H9 (cell line): ENCODE data around the gene RIMS1. TPM values are rescaled to one million over a fixed set of nuclear protein-coding genes. Genes with fewer than 3 reads are reported as not detected.

Experiments
- DNase-seq: peaks from one replicate; pipeline ENCODE4 v3.0.0-alpha.2; 2017
- H2AFZ ChIP-seq: one replicate; pipeline ENCODE4 v1.6.1; 2013; ENCODE audit warnings: mild to moderate bottlenecking, low read length, control low read depth, moderate library complexity
- H2AK5ac ChIP-seq: 2 replicates; pipeline ENCODE4 v1.6.1; 2013; ENCODE audit warnings: low read length, control low read depth, mixed read lengths; ENCODE audit not compliant: insufficient read length
- H2BK120ac ChIP-seq: one replicate; pipeline ENCODE4 v1.6.1; 2013; ENCODE audit warnings: low read depth, mild to moderate bottlenecking, low read length, control low read depth, inconsistent platforms; ENCODE audit not compliant: poor library complexity, severe bottlenecking
- H2BK12ac ChIP-seq: 2 replicates; pipeline ENCODE4 v1.6.1; 2013; ENCODE audit warnings: low read length, control low read depth, mixed read lengths, low read depth; ENCODE audit not compliant: insufficient read length
- H2BK15ac ChIP-seq: 2 replicates; pipeline ENCODE4 v1.6.1; 2013; ENCODE audit warnings: low read depth, low read length, control low read depth
- H2BK20ac ChIP-seq: one replicate; pipeline ENCODE4 v1.6.1; 2013; ENCODE audit warnings: low read depth, mild to moderate bottlenecking, low read length, control low read depth, inconsistent platforms; ENCODE audit not compliant: poor library complexity, severe bottlenecking
- H2BK5ac ChIP-seq: 2 replicates; pipeline ENCODE4 v1.6.1; 2013; ENCODE audit warnings: low read length, control low read depth, mixed read lengths; ENCODE audit not compliant: insufficient read length
- H3K14ac ChIP-seq: 2 replicates; pipeline ENCODE4 v1.6.1; 2013; ENCODE audit warnings: low read length, control low read depth; ENCODE audit not compliant: insufficient read depth
- H3K18ac ChIP-seq: 2 replicates; pipeline ENCODE4 v1.6.1; 2013; ENCODE audit warnings: low read depth, mild to moderate bottlenecking, mixed read lengths, low read length, control low read depth; ENCODE audit not compliant: insufficient read length
- H3K23ac ChIP-seq: 2 replicates; pipeline ENCODE4 v1.6.1; 2013; ENCODE audit warnings: low read length, control low read depth, mixed read lengths, low read depth; ENCODE audit not compliant: insufficient read length
- H3K23me2 ChIP-seq: 2 replicates; pipeline ENCODE4 v1.6.1; 2013; ENCODE audit warnings: low read depth, mild to moderate bottlenecking, mixed read lengths, low read length, control low read depth; ENCODE audit not compliant: insufficient read length, poor library complexity, severe bottlenecking
- H3K27ac ChIP-seq: 2 replicates; pipeline ENCODE4 v1.5.1; 2013; ENCODE audit warnings: low read length, control low read depth, mixed read lengths, low read depth; ENCODE audit not compliant: insufficient read length
- H3K27me3 ChIP-seq: 2 replicates; pipeline ENCODE4 v1.6.1; 2013; ENCODE audit warnings: low read length, control low read depth, inconsistent platforms; ENCODE audit not compliant: insufficient read depth
- H3K4ac ChIP-seq: 2 replicates; pipeline ENCODE4 v1.6.1; 2013; ENCODE audit warnings: low read depth, mild to moderate bottlenecking, control low read depth, inconsistent platforms, low read length, moderate library complexity
- H3K4me1 ChIP-seq: 2 replicates; pipeline ENCODE4 v1.6.1; 2013; ENCODE audit warnings: low read length, control low read depth, inconsistent platforms; ENCODE audit not compliant: insufficient read depth
- H3K4me2 ChIP-seq: 2 replicates; pipeline ENCODE4 v1.6.1; 2013; ENCODE audit warnings: low read length, control low read depth, mixed read lengths; ENCODE audit not compliant: insufficient read length, insufficient read depth
- H3K56ac ChIP-seq: 2 replicates; pipeline ENCODE4 v1.6.1; 2013; ENCODE audit warnings: low read depth, mild to moderate bottlenecking, mixed read lengths, low read length, control low read depth; ENCODE audit not compliant: insufficient read length
- H3K79me1 ChIP-seq: 2 replicates; pipeline ENCODE4 v1.6.1; 2013; ENCODE audit warnings: low read depth, mild to moderate bottlenecking, moderate library complexity, low read length, control low read depth, inconsistent platforms; ENCODE audit not compliant: insufficient read depth, poor library complexity, severe bottlenecking
- H3K79me2 ChIP-seq: 2 replicates; pipeline ENCODE4 v1.6.1; 2013; ENCODE audit warnings: low read length, control low read depth, inconsistent platforms; ENCODE audit not compliant: insufficient read depth
- H3K9ac ChIP-seq: 2 replicates; pipeline ENCODE4 v1.6.1; 2013; ENCODE audit warnings: low read length, control low read depth, mixed read lengths; ENCODE audit not compliant: insufficient read length; ENCODE audit errors: extremely low read depth
- H3K9me3 ChIP-seq: one replicate; pipeline ENCODE4 v1.6.1; 2013; ENCODE audit warnings: low read depth, low read length, inconsistent platforms; ENCODE audit not compliant: control insufficient read depth
- H3T11ph ChIP-seq: one replicate; pipeline ENCODE4 v1.6.1; 2013; ENCODE audit warnings: mild to moderate bottlenecking, low read length, control low read depth, inconsistent platforms
- H4K20me1 ChIP-seq: one replicate; pipeline ENCODE4 v1.6.1; 2013; ENCODE audit not compliant: control insufficient read depth, insufficient read length, insufficient read depth
- H4K5ac ChIP-seq: 2 replicates; pipeline ENCODE4 v1.6.1; 2013; ENCODE audit warnings: low read depth, mild to moderate bottlenecking, mixed read lengths, low read length, control low read depth; ENCODE audit not compliant: insufficient read length
- H4K8ac ChIP-seq: replicated peaks from 2 replicates; pipeline ENCODE4 v1.6.1; 2013; ENCODE audit warnings: low read length, control low read depth, mixed read lengths, low read depth; ENCODE audit not compliant: insufficient read length
- H4K91ac ChIP-seq: 2 replicates; pipeline ENCODE4 v1.6.1; 2013; ENCODE audit warnings: low read depth, mild to moderate bottlenecking, moderate library complexity, mixed read lengths, low read length, control low read depth; ENCODE audit not compliant: insufficient read length
- H3K27ac Mint-ChIP-seq, 3 experiments: 2 replicates in 2 of 3; 3 replicates in 1 of 3; pipeline ENCODE4 v1.8.0; 2020 to 2021; ENCODE audit warnings: mixed read lengths in 3 of 3, mild to moderate bottlenecking in 1 of 3, moderate library complexity in 1 of 3
- H3K27me3 Mint-ChIP-seq: 2 replicates; pipeline ENCODE4 v1.8.0; 2021; ENCODE audit warnings: low read depth, mild to moderate bottlenecking, moderate library complexity, mixed read lengths
- H3K36me3 Mint-ChIP-seq, 3 experiments: 2 replicates in 2 of 3; 3 replicates in 1 of 3; pipeline ENCODE4 v1.8.0; 2020 to 2021; ENCODE audit warnings: low read depth in 3 of 3, mixed read lengths in 3 of 3; ENCODE audit not compliant: insufficient read depth in 1 of 3
- H3K4me1 Mint-ChIP-seq, 2 experiments: 2 replicates each; pipeline ENCODE4 v1.8.0; 2020; ENCODE audit warnings: mixed read lengths in 2 of 2
- H3K4me3 Mint-ChIP-seq, 2 experiments: 2 replicates in 1 of 2; 3 replicates in 1 of 2; pipeline ENCODE4 v1.8.0; 2020 to 2021; ENCODE audit warnings: mild to moderate bottlenecking in 2 of 2, mixed read lengths in 2 of 2, moderate library complexity in 1 of 2
- H3K9me3 Mint-ChIP-seq, 2 experiments: 2 replicates in 1 of 2; 3 replicates in 1 of 2; pipeline ENCODE4 v1.8.0; 2020; ENCODE audit warnings: mild to moderate bottlenecking in 2 of 2, mixed read lengths in 2 of 2, moderate library complexity in 1 of 2
- WGBS: extraction: QIAGEN DNeasy Blood & Tissue Kit; methylation state at CpG from one replicate; pipeline ENCODE4 v1.1.7; 2013; ENCODE audit warnings: missing lambda C conversion rate, low lambda C conversion rate, mixed read lengths; ENCODE audit not compliant: insufficient read length; ENCODE audit errors: extremely low coverage; 5-methylcytosine and 5-hydroxymethylcytosine counted together
- total RNA-seq: library from RNA; stranded (reverse); gene quantifications from 2 replicates; pipeline ENCODE4 v1.2.1, GENCODE V29; 2021
- TF ChIP-seq, protein P1 (sequence below): fragments of 200-600 bp; sonication (generic); conservative IDR thresholded peaks from 3 replicates; pipeline ENCODE4 v1.8.0; 2021; ENCODE audit warnings: antibody characterized with exemption, mild to moderate bottlenecking

RIMS1 gene
- total RNA-seq, 1 experiment from 2014 or later = 0.83 TPM

DNA sequence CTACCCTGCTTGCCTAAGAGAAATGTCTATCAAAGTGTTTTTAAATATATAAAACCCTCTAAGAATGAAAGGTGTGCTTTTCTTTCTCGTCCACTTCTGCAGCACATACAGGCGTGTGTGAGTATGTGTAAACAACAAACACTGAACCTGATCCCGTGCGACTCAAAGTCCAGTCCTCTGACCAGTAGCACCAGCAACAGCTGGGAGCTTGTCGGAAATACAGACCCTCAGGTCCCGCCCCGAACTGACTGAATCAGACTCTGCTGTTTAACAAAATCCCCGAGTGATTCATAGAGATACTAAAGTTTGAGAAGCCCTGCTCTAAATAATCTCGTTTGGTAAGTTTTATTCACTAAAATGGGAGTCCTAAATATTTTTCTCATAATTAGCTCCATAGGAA is 527.5 kb downstream of the RIMS1 start:
- Histone ChIP-seq H2BK20ac (no peak overlapping the region), H4K20me1 (no peaks in the 10 kb centered on the region), H3K23ac (no peak overlapping the region), H3K27me3 (no peaks in the 10 kb centered on the region), H3K27ac (no peak overlapping the region), H2AFZ (no peak overlapping the region), H3K79me1 (no peaks in the 10 kb centered on the region), H4K5ac (no peak overlapping the region), H3K4me1 (no peaks in the 10 kb centered on the region), H4K91ac (no peak overlapping the region), H3K23me2 (no peaks in the 10 kb centered on the region), H3K4me2 (no peak overlapping the region), H3T11ph (no peak overlapping the region), H3K18ac (no peak overlapping the region), H3K56ac (no peak overlapping the region), H2BK120ac (no peak overlapping the region), H2BK12ac (no peak overlapping the region), H3K4ac (no peak overlapping the region), H3K14ac (no peak overlapping the region), H2AK5ac (no peak overlapping the region), H3K79me2 (no peaks in the 10 kb centered on the region), H2BK15ac (no peak overlapping the region), H3K9me3 (no peaks in the 10 kb centered on the region), H3K9ac (no peak overlapping the region), H2BK5ac (no peak overlapping the region), H4K8ac (no peak overlapping the region)
- no peak overlapping the region for H3K4me3 Mint-ChIP-seq
- no peaks in the 10 kb centered on the region for H3K36me3 Mint-ChIP-seq
- TF ChIP-seq, protein P1, sequence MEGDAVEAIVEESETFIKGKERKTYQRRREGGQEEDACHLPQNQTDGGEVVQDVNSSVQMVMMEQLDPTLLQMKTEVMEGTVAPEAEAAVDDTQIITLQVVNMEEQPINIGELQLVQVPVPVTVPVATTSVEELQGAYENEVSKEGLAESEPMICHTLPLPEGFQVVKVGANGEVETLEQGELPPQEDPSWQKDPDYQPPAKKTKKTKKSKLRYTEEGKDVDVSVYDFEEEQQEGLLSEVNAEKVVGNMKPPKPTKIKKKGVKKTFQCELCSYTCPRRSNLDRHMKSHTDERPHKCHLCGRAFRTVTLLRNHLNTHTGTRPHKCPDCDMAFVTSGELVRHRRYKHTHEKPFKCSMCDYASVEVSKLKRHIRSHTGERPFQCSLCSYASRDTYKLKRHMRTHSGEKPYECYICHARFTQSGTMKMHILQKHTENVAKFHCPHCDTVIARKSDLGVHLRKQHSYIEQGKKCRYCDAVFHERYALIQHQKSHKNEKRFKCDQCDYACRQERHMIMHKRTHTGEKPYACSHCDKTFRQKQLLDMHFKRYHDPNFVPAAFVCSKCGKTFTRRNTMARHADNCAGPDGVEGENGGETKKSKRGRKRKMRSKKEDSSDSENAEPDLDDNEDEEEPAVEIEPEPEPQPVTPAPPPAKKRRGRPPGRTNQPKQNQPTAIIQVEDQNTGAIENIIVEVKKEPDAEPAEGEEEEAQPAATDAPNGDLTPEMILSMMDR = no peak
- no peaks in the 10 kb centered on the region for H3K9me3 Mint-ChIP-seq
- H3K4me1 Mint-ChIP-seq = peaks cover 5% of the 10 kb centered on the region in 2 experiments; a peak in 2 of 4 replicates
- no peak for DNase-seq
- no peaks in the 10 kb centered on the region for H3K27me3 Mint-ChIP-seq
- 0 out of 7 replicates have a peak overlapping the region, but pooled peaks of 1 of the 3 experiments have one; percentile 35 for H3K27ac Mint-ChIP-seq
- no CpG with 5 or more reads among the region's 9 CpGs for WGBS
